Measurements from ENCODE around the gene SERGEF. TPM values are rescaled to one million over a fixed set of nuclear protein-coding genes. Genes with fewer than 3 reads are reported as not detected.

SERGEF gene
- total and polyA plus RNA-seq, 2 of the 13 experiments (the other 11 are each of a cell fraction or from before 2014, with no cell fraction given), result 54.5 to 114 TPM

GRCh38 chr11:17802491-17802890, 210.4 kb downstream of the SERGEF start:
- WGBS (ENCODE audit: low lambda C conversion rate), result 98% methylated on average over 4 of the region's 4 CpGs
- POLR2A ChIA-PET, result no interaction called here

More at GRCh38 chr11:17802491-17802890, 210.4 kb downstream of the SERGEF start:
- intact Hi-C loops (cut with micrococcal nuclease; ENCODE audit: unreplicated experiment) (no loop called here), in situ Hi-C loops (cut with HindIII; ENCODE audit: extremely low pct_ligation_motif_present, low pct_unique_long_range_greater_than_20kb) (no loop called here)
- Histone ChIP-seq H3K4me2 (ENCODE audit: low read depth, low read length) (no peak overlapping the region), H3K79me2 (ENCODE audit: insufficient read depth, low read length) (no peaks in the 10 kb centered on the region), H2AFZ (ENCODE audit: low read length) (no peak overlapping the region), H3K9ac (ENCODE audit: insufficient read depth, low read depth, low read length) (no peak overlapping the region), H4K20me1 (ENCODE audit: insufficient read depth, low read length) (no peaks in the 10 kb centered on the region), H3K36me3 (replicated peaks in 1 of 2; ENCODE audit: control insufficient read depth in 1 of 2, insufficient read depth in 2 of 2, low read length in 2 of 2) (peaks cover 0 to 13% of the 10 kb centered on the region in 2 experiments; a peak in 1 of 5 replicates), H3K27ac (ENCODE audit: extremely low read length, insufficient read depth, low read length) (no peak overlapping the region), H3K27me3 (ENCODE audit: control insufficient read depth in 1 of 2, insufficient read depth in 2 of 2, low read length in 2 of 2) (no peaks in the 10 kb centered on the region), H3K9me3 (ENCODE audit: low read length) (no peaks in the 10 kb centered on the region), H3K4me3 (replicated peaks in 1 of 3; ENCODE audit: insufficient read depth in 1 of 3, low read depth in 2 of 3, low read length in 3 of 3) (no peak overlapping the region), H3K4me1 (ENCODE audit: insufficient read depth, low read length) (peaks cover 7% of the 10 kb centered on the region; the same call in 1 of the 2 replicates)
- TF ChIP-seq FOXK2 (IDR thresholded peaks at IDR 0.05), result no peak
- no peak for TF ChIP-seq ZNF513 (CRISPR knock-in tag; conservative IDR thresholded peaks at IDR 0.05)
- no peak for TF ChIP-seq KDM2A (CRISPR knock-in tag; IDR thresholded peaks at IDR 0.05; ENCODE audit: borderline replicate concordance, low read depth)
- TF ChIP-seq RFX1 (IDR thresholded peaks at IDR 0.05), result no peak
- TF ChIP-seq, protein P1, sequence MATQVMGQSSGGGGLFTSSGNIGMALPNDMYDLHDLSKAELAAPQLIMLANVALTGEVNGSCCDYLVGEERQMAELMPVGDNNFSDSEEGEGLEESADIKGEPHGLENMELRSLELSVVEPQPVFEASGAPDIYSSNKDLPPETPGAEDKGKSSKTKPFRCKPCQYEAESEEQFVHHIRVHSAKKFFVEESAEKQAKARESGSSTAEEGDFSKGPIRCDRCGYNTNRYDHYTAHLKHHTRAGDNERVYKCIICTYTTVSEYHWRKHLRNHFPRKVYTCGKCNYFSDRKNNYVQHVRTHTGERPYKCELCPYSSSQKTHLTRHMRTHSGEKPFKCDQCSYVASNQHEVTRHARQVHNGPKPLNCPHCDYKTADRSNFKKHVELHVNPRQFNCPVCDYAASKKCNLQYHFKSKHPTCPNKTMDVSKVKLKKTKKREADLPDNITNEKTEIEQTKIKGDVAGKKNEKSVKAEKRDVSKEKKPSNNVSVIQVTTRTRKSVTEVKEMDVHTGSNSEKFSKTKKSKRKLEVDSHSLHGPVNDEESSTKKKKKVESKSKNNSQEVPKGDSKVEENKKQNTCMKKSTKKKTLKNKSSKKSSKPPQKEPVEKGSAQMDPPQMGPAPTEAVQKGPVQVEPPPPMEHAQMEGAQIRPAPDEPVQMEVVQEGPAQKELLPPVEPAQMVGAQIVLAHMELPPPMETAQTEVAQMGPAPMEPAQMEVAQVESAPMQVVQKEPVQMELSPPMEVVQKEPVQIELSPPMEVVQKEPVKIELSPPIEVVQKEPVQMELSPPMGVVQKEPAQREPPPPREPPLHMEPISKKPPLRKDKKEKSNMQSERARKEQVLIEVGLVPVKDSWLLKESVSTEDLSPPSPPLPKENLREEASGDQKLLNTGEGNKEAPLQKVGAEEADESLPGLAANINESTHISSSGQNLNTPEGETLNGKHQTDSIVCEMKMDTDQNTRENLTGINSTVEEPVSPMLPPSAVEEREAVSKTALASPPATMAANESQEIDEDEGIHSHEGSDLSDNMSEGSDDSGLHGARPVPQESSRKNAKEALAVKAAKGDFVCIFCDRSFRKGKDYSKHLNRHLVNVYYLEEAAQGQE (IDR thresholded peaks at IDR 0.05; ENCODE audit: borderline replicate concordance in 1 of 2, low read depth in 1 of 2, low read length in 2 of 2), result no peak
- no peak for TF ChIP-seq PHF21A (CRISPR knock-in tag; IDR thresholded peaks at IDR 0.05)
- TF ChIP-seq ZNF124 (CRISPR knock-in tag; IDR thresholded peaks at IDR 0.05), result no peak
- TF ChIP-seq ZNF790 (CRISPR knock-in tag; IDR thresholded peaks at IDR 0.05; ENCODE audit: borderline replicate concordance), result no peak
- TF ChIP-seq ZNF556 (CRISPR knock-in tag; IDR thresholded peaks at IDR 0.05; ENCODE audit: borderline replicate concordance), result no peak
- no peak for TF ChIP-seq AHR (CRISPR knock-in tag; IDR thresholded peaks at IDR 0.05)
- TF ChIP-seq DNMT3B (CRISPR knock-in tag; conservative IDR thresholded peaks at IDR 0.05), result no peak
- no peak for TF ChIP-seq ZNF720 (CRISPR knock-in tag; IDR thresholded peaks at IDR 0.05)
- TF ChIP-seq POGZ (CRISPR knock-in tag; IDR thresholded peaks at IDR 0.05), result no peak
- TF ChIP-seq NCOA2 (CRISPR knock-in tag; IDR thresholded peaks at IDR 0.05), result no peak
- no peak for TF ChIP-seq ZFP37 (CRISPR knock-in tag; IDR thresholded peaks at IDR 0.05; ENCODE audit: borderline replicate concordance)
- TF ChIP-seq RBM22 (optimal IDR thresholded peaks at IDR 0.05; ENCODE audit: low read length), result no peak
- no TSS peak for BruUV-seq (replicated peaks)
- DNase-seq (ENCODE audit: low spot score), result no peak
- no peak for FAIRE-seq
- no peak for ATAC-seq
- CTCF ChIA-PET (ENCODE audit: low intra/inter-chr PET ratio, low total read pairs), result no interaction called here
